Urinary bladder (tissue), 4 donors: ENCODE results near the gene ZDHHC1. TPM values are rescaled to one million over a fixed set of nuclear protein-coding genes. Genes with fewer than 3 reads are reported as not detected.
"Not testable (repeated sequence)": the region's sequence is repeated elsewhere in the genome, so short reads cannot be mapped to it uniquely, and the experiment has no call there.

Source experiments
- DNase-seq: peaks from one replicate; pipeline ENCODE4 v3.0.0-alpha.2; 2015; ENCODE audit errors: extremely low spot score
- H3K27ac ChIP-seq: one replicate; pipeline ENCODE4 v1.5.1; 2013; ENCODE audit warnings: low read depth, mild to moderate bottlenecking, moderate library complexity
- H3K36me3 ChIP-seq: one replicate; pipeline ENCODE4 v1.6.1; 2013; ENCODE audit warnings: mild to moderate bottlenecking, moderate library complexity; ENCODE audit not compliant: insufficient read depth
- H3K4me1 ChIP-seq: one replicate; pipeline ENCODE4 v1.6.1; 2013; ENCODE audit warnings: mild to moderate bottlenecking, moderate library complexity; ENCODE audit not compliant: insufficient read depth
- H3K4me3 ChIP-seq: one replicate; pipeline ENCODE4 v1.5.1; 2013; ENCODE audit warnings: low read depth, low read length
- WGBS: extraction: QIAGEN DNeasy Blood & Tissue Kit; methylation state at CpG from one replicate; pipeline ENCODE4 v1.1.7; 2013; 5-methylcytosine and 5-hydroxymethylcytosine counted together
- polyA plus RNA-seq: library from polyadenylated mRNA; stranded (reverse); fragments of 200-250 nt; gene quantifications from one replicate; pipeline ENCODE4 v1.2.3, GENCODE V29; 2013
- small RNA-seq: library from RNA; depleted of rRNA; stranded (forward); fragments of <200 nt; gene quantifications from one replicate; pipeline ENCODE3, GENCODE V24; 2014
- total RNA-seq: library from RNA; depleted of rRNA; stranded (reverse); fragments of >200 nt; gene quantifications from one replicate; pipeline ENCODE4 v1.2.3, GENCODE V29; 2014
- donor health status: healthy with polysubstance abuse.
- donor health status: healthy.

ZDHHC1 gene
- total and polyA plus RNA-seq, 2 donors, result 3.8 to 10.9 TPM

DNA sequence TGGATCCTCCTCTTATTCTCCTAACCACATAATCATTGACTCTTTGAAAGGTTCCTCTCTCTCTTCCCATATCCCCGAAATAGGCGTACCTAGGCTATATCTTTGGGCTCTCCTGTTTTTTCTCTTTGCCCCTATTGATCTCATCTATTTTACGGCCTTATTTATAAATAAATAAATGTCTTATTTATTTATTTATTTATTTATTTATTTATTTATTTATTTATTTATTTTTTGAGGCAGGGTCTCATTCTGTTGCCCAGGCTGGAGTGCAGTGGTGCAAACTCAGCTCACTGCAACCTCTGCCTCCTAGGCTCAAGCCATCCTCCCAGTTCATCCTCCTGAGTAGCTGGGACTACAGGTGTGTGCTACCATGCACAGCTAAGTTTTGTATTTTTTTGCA lies 63.8 kb downstream of the ZDHHC1 start:
- H3K4me3 ChIP-seq, DNase-seq: not testable (repeated sequence)
- 98% methylated on average over 3 of the region's 3 CpGs for whole genome bisulfite sequencing

DNA sequence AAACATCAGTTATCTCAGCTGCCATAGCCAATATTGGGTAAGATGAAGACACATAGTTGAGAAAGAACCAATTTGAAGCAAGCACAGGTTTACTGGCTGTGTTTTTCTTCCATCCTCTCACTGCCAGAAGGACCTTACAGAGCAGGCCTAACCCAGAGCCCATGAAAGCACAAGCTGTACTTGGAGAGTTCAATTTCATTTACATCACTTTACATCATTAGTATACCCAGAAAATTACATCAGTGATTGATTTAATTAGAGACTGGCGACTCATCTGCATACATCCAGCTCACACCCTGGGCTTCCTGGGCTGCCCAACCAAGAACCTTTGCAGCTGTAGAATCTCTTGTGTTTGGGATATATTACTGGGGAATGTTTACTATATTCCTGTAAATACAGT lies 66.0 kb downstream of the ZDHHC1 start:
- no peak overlapping the region for H3K27ac ChIP-seq
- 98% methylated on average over 1 of the region's 1 CpG for WGBS
- DNase-seq, result no peak
- H3K4me1 ChIP-seq, result no peaks in the 10 kb centered on the region
- H3K4me3 ChIP-seq, result no peak overlapping the region
- H3K36me3 ChIP-seq, result no peaks in the 10 kb centered on the region

More for the DNA sequence above, 63.8 kb downstream of the ZDHHC1 start:
- H3K36me3 ChIP-seq, H3K27ac ChIP-seq, H3K4me1 ChIP-seq: not testable (repeated sequence)

DNA sequence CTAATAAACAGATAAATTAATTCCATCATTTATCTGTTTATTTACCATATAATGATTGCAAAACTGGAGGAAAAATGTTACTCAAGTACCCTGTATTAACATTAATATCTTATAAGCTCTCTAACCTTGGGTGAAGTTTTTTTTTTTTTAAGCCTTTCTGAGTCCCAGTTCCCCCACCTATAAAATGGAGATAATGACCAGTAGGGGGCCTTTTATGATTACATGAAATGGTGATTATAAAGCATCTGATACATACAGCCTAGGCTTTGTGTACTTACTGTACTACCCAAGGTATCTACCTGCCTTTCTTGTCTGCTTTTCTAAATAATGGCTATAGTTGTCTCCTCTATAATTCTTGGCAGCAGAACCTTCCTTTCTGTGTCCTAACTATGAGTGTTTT lies 67.1 kb downstream of the ZDHHC1 start:
- no peak overlapping the region for H3K27ac ChIP-seq
- no peak overlapping the region for H3K4me3 ChIP-seq
- H3K36me3 ChIP-seq, result no peaks in the 10 kb centered on the region
- no peak for DNase-seq
- H3K4me1 ChIP-seq, result no peaks in the 10 kb centered on the region

DNA sequence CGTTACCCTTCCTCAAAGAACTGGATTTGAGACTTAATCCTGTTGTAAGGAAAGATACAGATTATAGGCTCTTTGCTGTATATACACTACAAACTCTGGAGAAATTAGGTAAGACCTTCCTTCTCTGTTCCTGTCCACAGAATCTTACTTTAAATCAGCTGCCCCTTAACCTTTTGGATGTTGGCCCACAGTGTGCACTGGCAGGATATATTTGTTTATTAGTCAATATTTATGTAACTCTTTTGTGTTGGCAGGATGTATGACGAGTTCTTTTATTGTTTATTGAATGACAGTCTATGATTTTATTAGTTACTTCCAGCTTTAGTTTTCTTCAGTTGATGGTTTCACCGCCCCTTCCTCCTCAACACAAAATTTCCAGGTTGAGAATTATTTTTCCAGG lies 69.9 kb downstream of the ZDHHC1 start:
- H3K4me1 ChIP-seq, result no peaks in the 10 kb centered on the region
- no peak overlapping the region for H3K27ac ChIP-seq
- no peak for DNase-seq
- WGBS, result 65% methylated on average over 3 of the region's 3 CpGs
- no peaks in the 10 kb centered on the region for H3K36me3 ChIP-seq
- no peak overlapping the region for H3K4me3 ChIP-seq

DNA sequence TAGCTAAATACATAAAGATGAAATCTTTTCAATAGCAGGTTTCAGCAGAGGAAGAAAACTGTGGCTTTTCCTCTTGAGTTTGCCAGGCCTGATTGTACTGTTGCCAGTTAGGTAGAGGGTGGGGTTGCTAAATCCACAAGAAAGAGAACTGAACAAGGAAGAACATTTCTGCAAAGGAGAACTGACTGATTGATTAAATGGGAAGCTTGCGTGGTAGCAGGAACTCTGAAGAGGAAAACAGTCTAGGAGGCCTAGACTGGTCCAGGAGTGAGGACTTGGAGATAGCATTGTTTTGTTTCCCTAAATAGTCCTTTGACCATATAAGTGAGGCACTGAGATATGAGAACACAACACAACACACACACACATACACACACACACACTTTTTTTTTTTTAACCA lies 70.9 kb downstream of the ZDHHC1 start:
- DNase-seq, result no peak
- WGBS, result 71% methylated on average over 1 of the region's 1 CpG

More for the DNA sequence above, 70.9 kb downstream of the ZDHHC1 start:
- H3K4me3 ChIP-seq, result no peak overlapping the region
- H3K4me1 ChIP-seq, result no peaks in the 10 kb centered on the region
- H3K27ac ChIP-seq, result no peak overlapping the region
- H3K36me3 ChIP-seq, result no peaks in the 10 kb centered on the region

Small RNAs within 50 kb of the gene (small RNA-seq; reads per million reads assigned to genes)
- not detected for gene RNU1-123P

Other genes starting within 250 kb of the ZDHHC1 start
- 5.3 TPM for gene NOL3, start 245.9 kb downstream of the ZDHHC1 start, total RNA-seq
- gene NOL3, start 245.9 kb downstream of the ZDHHC1 start, polyA plus RNA-seq, result 66.6 TPM
- gene MATCAP1, start 232.5 kb downstream of the ZDHHC1 start, total RNA-seq, result 11.4 TPM
- gene MATCAP1, start 232.5 kb downstream of the ZDHHC1 start, polyA plus RNA-seq, result 20.9 TPM
- gene EXOC3L1, start 226.3 kb downstream of the ZDHHC1 start, total RNA-seq, result 3.4 TPM
- 3.7 TPM for gene EXOC3L1, start 226.3 kb downstream of the ZDHHC1 start, polyA plus RNA-seq
- 28.0 TPM for gene E2F4, start 224.3 kb downstream of the ZDHHC1 start, total RNA-seq
- 65.0 TPM for gene E2F4, start 224.3 kb downstream of the ZDHHC1 start, polyA plus RNA-seq
- 2.7 TPM for gene ELMO3, start 217.3 kb downstream of the ZDHHC1 start, total RNA-seq
- gene ELMO3, start 217.3 kb downstream of the ZDHHC1 start, polyA plus RNA-seq, result 6.4 TPM
- gene TMEM208, start 189.3 kb downstream of the ZDHHC1 start, total RNA-seq, result 12.6 TPM
- gene TMEM208, start 189.3 kb downstream of the ZDHHC1 start, polyA plus RNA-seq, result 54.4 TPM
- gene FHOD1, start 169.0 kb downstream of the ZDHHC1 start, total RNA-seq, result 7.5 TPM
- 16.4 TPM for gene FHOD1, start 169.0 kb downstream of the ZDHHC1 start, polyA plus RNA-seq
- 0.32 TPM for gene SLC9A5, start 167.5 kb downstream of the ZDHHC1 start, total RNA-seq
- 0.29 TPM for gene SLC9A5, start 167.5 kb downstream of the ZDHHC1 start, polyA plus RNA-seq
- 12.8 TPM for gene PLEKHG4, start 136.9 kb downstream of the ZDHHC1 start, total RNA-seq
- gene PLEKHG4, start 136.9 kb downstream of the ZDHHC1 start, polyA plus RNA-seq, result 5.8 TPM
- gene KCTD19, start 89.7 kb downstream of the ZDHHC1 start, total RNA-seq, result 1.1 TPM
- 0.14 TPM for gene KCTD19, start 89.7 kb downstream of the ZDHHC1 start, polyA plus RNA-seq
- gene LRRC36, start 89.7 kb downstream of the ZDHHC1 start, total RNA-seq, result 2.1 TPM
- gene LRRC36, start 89.7 kb downstream of the ZDHHC1 start, polyA plus RNA-seq, result 0.19 TPM
- gene TPPP3, start 23.0 kb downstream of the ZDHHC1 start, total RNA-seq, result 24.0 TPM
- 14.6 TPM for gene TPPP3, start 23.0 kb downstream of the ZDHHC1 start, polyA plus RNA-seq
- gene HSD11B2, start 14.6 kb upstream of the ZDHHC1 start, total RNA-seq, result 6.9 TPM
- 1.9 TPM for gene HSD11B2, start 14.6 kb upstream of the ZDHHC1 start, polyA plus RNA-seq
- gene ATP6V0D1, start 64.7 kb upstream of the ZDHHC1 start, total RNA-seq, result 50.0 TPM
- gene ATP6V0D1, start 64.7 kb upstream of the ZDHHC1 start, polyA plus RNA-seq, result 92.5 TPM
- gene AGRP, start 67.1 kb upstream of the ZDHHC1 start, total RNA-seq, result not detected
- gene AGRP, start 67.1 kb upstream of the ZDHHC1 start, polyA plus RNA-seq, result not detected
- 20.5 TPM for gene RIPOR1, start 112.4 kb upstream of the ZDHHC1 start, total RNA-seq
- gene RIPOR1, start 112.4 kb upstream of the ZDHHC1 start, polyA plus RNA-seq, result 59.0 TPM
- 35.5 TPM for gene CTCF, start 146.0 kb upstream of the ZDHHC1 start, total RNA-seq
- 29.2 TPM for gene CTCF, start 146.0 kb upstream of the ZDHHC1 start, polyA plus RNA-seq
- 0.16 TPM for gene CARMIL2, start 228.7 kb upstream of the ZDHHC1 start, total RNA-seq
- 0.99 TPM for gene CARMIL2, start 228.7 kb upstream of the ZDHHC1 start, polyA plus RNA-seq
- gene ACD, start 243.8 kb upstream of the ZDHHC1 start, total RNA-seq, result 9.5 TPM
- gene ACD, start 243.8 kb upstream of the ZDHHC1 start, polyA plus RNA-seq, result 34.6 TPM
- gene PARD6A, start 244.5 kb upstream of the ZDHHC1 start, total RNA-seq, result 1.7 TPM
- gene PARD6A, start 244.5 kb upstream of the ZDHHC1 start, polyA plus RNA-seq, result 6.5 TPM